Measurements from ENCODE around the gene MACROD2. TPM values are rescaled to one million over a fixed set of nuclear protein-coding genes. Genes with fewer than 3 reads are reported as not detected.

MACROD2 gene
- total RNA-seq, 1 donor from 2014 or later: 3.5 TPM

DNA sequence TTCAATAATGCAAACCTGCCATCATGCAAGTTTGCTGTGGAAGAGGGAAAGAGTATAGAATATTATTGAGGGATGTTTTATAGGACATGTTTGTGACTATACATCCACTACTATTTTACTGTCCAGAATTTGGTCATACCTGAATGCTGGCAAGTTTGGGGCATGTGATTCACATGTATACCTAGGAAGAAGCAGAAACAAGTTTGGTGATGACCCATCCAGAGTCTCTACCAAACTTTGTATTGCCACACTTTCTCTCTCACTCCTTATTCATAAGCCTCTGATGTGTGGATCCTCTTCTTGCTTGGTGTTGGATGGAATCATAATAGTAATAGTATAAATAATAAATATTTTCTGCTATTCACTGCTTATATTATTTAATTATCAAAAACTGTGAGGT, 450.6 kb downstream of the MACROD2 start:
- Histone ChIP-seq H3K27me3 (no peaks in the 10 kb centered on the region), H3K9me3 (no peaks in the 10 kb centered on the region), H3K36me3 (no peaks in the 10 kb centered on the region), H3K4me3 (no peak overlapping the region), H3K27ac (no peak overlapping the region), H3K4me1 (no peaks in the 10 kb centered on the region)
- DNase-seq (ENCODE audit: low spot score in 2 of 2): no peak
- intact Hi-C loops (cut with DNase I): no loop called here
- TF ChIP-seq, protein P1, sequence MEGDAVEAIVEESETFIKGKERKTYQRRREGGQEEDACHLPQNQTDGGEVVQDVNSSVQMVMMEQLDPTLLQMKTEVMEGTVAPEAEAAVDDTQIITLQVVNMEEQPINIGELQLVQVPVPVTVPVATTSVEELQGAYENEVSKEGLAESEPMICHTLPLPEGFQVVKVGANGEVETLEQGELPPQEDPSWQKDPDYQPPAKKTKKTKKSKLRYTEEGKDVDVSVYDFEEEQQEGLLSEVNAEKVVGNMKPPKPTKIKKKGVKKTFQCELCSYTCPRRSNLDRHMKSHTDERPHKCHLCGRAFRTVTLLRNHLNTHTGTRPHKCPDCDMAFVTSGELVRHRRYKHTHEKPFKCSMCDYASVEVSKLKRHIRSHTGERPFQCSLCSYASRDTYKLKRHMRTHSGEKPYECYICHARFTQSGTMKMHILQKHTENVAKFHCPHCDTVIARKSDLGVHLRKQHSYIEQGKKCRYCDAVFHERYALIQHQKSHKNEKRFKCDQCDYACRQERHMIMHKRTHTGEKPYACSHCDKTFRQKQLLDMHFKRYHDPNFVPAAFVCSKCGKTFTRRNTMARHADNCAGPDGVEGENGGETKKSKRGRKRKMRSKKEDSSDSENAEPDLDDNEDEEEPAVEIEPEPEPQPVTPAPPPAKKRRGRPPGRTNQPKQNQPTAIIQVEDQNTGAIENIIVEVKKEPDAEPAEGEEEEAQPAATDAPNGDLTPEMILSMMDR (IDR thresholded peaks at IDR 0.05): no peak

DNA sequence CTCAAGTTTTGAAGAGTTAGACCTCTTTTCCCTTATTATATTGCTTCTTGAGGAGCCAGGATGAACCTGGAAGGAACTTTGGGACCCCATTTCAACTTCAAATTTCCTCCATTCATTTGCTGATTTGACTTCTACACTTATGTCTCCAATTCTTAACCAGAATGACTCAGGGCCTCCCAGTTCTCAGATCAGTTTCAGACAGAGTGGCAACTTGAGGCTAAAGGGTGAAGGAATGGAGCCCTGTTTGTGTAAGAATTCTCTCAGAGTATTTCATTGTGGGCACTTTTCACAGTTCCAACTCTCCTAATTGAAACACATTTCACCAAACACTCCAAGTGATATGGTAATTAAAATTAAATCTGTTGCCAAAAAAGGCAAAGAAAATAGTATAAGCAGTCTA, 451.1 kb downstream of the MACROD2 start:
- H3K27me3 ChIP-seq: no peaks in the 10 kb centered on the region
- H3K4me3 ChIP-seq: no peak overlapping the region
- TF ChIP-seq, protein P1 (IDR thresholded peaks at IDR 0.05): no peak
- H3K27ac ChIP-seq: no peak overlapping the region
- H3K4me1 ChIP-seq: no peaks in the 10 kb centered on the region
- no peak for DNase-seq (ENCODE audit: low spot score in 2 of 2)
- no peaks in the 10 kb centered on the region for H3K9me3 ChIP-seq
- intact Hi-C loops (cut with DNase I): no loop called here
- H3K36me3 ChIP-seq: no peaks in the 10 kb centered on the region

DNA sequence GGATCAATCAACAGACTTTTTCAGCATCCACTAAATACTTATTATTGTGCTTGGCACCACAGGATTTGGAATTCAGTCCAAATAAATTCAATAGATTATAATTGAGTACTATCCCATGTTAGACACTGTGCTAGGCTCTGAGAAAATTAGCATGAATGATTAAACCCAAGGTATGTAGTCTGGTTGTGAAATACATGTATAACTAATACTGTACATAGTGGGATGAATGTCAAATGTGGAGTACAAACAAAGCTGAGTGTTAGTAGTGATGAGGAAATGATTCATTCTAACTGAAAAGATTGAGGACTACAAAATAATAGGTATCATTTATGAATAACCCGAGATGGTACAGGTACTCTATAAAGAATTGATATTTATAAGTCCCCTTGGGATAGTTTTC, 454.0 kb downstream of the MACROD2 start:
- Histone ChIP-seq H3K4me3 (no peak overlapping the region), H3K9me3 (no peaks in the 10 kb centered on the region), H3K4me1 (no peaks in the 10 kb centered on the region), H3K36me3 (no peaks in the 10 kb centered on the region), H3K27ac (no peak overlapping the region), H3K27me3 (no peaks in the 10 kb centered on the region)
- TF ChIP-seq, protein P1 (IDR thresholded peaks at IDR 0.05): no peak
- intact Hi-C loops (cut with DNase I): no loop called here
- DNase-seq (ENCODE audit: low spot score in 2 of 2): no peak

DNA sequence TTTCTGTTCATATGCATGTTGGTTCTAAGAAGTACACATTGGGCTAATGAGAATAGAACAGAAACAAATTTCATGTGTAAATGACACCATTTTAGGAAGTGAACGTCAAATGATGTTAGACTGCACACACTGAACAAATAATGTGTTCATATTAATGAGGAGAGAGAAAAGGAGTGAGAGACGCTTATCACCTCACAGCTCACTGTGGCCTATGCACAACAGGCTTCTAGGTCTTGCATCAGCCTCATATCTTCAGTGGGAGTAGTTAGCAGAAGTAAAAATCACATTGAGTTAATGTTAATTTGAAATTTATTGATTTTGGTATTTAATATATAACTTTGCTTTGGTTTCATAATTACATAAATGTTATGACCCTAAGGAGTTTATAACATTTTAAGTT, 454.9 kb downstream of the MACROD2 start:
- no peaks in the 10 kb centered on the region for H3K9me3 ChIP-seq
- intact Hi-C loops (cut with DNase I): no loop called here

DNA sequence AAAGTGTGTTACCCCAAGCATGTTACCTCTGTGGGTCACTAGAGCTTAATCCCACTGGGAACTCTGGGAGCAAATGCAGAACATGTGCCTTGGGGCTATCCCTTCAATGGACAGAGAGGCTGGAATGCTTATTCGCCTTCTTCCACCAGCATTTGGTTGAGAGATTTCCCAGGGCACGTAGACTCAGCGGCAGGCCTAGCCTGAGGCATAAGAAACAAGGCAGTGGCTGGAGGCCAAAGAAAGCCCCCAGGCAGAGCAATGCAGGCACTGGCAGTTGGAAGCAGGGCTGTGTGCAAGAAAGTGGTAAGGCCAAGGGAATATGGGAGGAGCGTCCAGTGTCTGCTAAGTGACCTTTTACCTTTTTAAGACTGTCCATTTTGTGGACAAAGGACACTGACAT, 456.1 kb downstream of the MACROD2 start:
- intact Hi-C loops (cut with DNase I): no loop called here
- TF ChIP-seq, protein P1 (IDR thresholded peaks at IDR 0.05): no peak
- no peaks in the 10 kb centered on the region for H3K9me3 ChIP-seq

More for the DNA sequence above, 454.9 kb downstream of the MACROD2 start:
- Histone ChIP-seq H3K36me3 (no peaks in the 10 kb centered on the region), H3K4me1 (no peaks in the 10 kb centered on the region), H3K27ac (no peak overlapping the region), H3K27me3 (no peaks in the 10 kb centered on the region), H3K4me3 (no peak overlapping the region)
- TF ChIP-seq, protein P1 (IDR thresholded peaks at IDR 0.05): no peak
- DNase-seq (ENCODE audit: low spot score in 2 of 2): no peak

DNA sequence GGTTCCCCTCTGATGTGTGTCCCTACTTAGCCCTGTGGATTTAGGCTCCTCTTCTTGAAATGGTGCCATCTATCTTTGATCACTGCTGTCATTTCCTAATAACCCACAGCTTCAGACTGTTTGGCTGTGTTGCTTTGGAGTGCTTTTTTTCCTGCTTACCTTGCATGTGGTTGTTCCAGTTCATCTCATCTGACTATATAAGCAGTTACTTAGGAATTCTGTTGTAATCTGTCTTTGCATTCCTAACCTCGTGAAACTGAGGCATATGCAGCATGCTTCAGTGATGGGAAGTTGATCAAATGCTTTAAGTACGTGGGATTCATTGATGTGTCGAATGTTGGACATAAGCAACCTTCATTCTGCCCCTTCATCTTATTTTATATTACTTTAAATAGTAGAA, 457.9 kb downstream of the MACROD2 start:
- Histone ChIP-seq H3K4me1 (no peaks in the 10 kb centered on the region), H3K9me3 (no peaks in the 10 kb centered on the region), H3K36me3 (no peaks in the 10 kb centered on the region), H3K4me3 (no peak overlapping the region), H3K27me3 (no peaks in the 10 kb centered on the region), H3K27ac (no peak overlapping the region)
- TF ChIP-seq, protein P1 (IDR thresholded peaks at IDR 0.05): no peak
- intact Hi-C loops (cut with DNase I): no loop called here
- no peak for DNase-seq (ENCODE audit: low spot score in 2 of 2)

More for the DNA sequence above, 456.1 kb downstream of the MACROD2 start:
- H3K36me3 ChIP-seq: no peaks in the 10 kb centered on the region
- H3K4me1 ChIP-seq: no peaks in the 10 kb centered on the region
- H3K27ac ChIP-seq: no peak overlapping the region
- no peak for DNase-seq (ENCODE audit: low spot score in 2 of 2)
- no peaks in the 10 kb centered on the region for H3K27me3 ChIP-seq
- no peak overlapping the region for H3K4me3 ChIP-seq
